Calu3 (cell line): ENCODE results near the gene DNAAF8. TPM values are rescaled to one million over a fixed set of nuclear protein-coding genes. Genes with fewer than 3 reads are reported as not detected.
A peak's percentile ranks its signal among the peaks of the same experiment; 100 is the strongest.

ENCODE experiments used
- BruUV-seq: library from RNA; stranded (reverse); fragments of 400-500 nt; replicated peaks from 2 replicates; lab custom pipeline; 2021; lab: Mats Ljungman, UMichigan
- CTCF ChIA-PET: fragments of 300-600 bp; sonication (Branson Sonifier 250); formaldehyde crosslinking; loops from one replicate; lab custom pipeline; 2022; ENCODE audit warnings: antibody characterized with exemption; lab: Charles Lee
- DNase-seq: peaks from one replicate; pipeline ENCODE4 v3.0.0; 2022
- H3K27ac Mint-ChIP-seq: one replicate; pipeline ENCODE4 v1.8.0; 2022; ENCODE audit warnings: mixed read lengths; ENCODE audit not compliant: unreplicated experiment
- H3K27me3 Mint-ChIP-seq: one replicate; pipeline ENCODE4 v1.8.0; 2022; ENCODE audit warnings: mixed read lengths; ENCODE audit not compliant: unreplicated experiment
- H3K36me3 Mint-ChIP-seq: one replicate; pipeline ENCODE4 v1.8.0; 2022; ENCODE audit warnings: mild to moderate bottlenecking, moderate library complexity, mixed read lengths; ENCODE audit not compliant: insufficient read depth, unreplicated experiment
- H3K4me1 Mint-ChIP-seq: one replicate; pipeline ENCODE4 v1.8.0; 2022; ENCODE audit warnings: mild to moderate bottlenecking, low read depth, mixed read lengths; ENCODE audit not compliant: unreplicated experiment
- H3K4me3 Mint-ChIP-seq: one replicate; pipeline ENCODE4 v1.8.0; 2022; ENCODE audit warnings: mild to moderate bottlenecking, low read depth, moderate library complexity, mixed read lengths; ENCODE audit not compliant: unreplicated experiment
- H3K9me3 Mint-ChIP-seq: one replicate; pipeline ENCODE4 v1.8.0; 2022; ENCODE audit warnings: low read depth, mixed read lengths; ENCODE audit not compliant: unreplicated experiment
- CTCF ChIP-seq: fragments of 200-600 bp; IDR thresholded peaks from one replicate; pipeline ENCODE4 v1.8.0; 2022; ENCODE audit warnings: antibody characterized with exemption; ENCODE audit not compliant: unreplicated experiment
- intact Hi-C: fragments of 100-400 bp; cut with micrococcal nuclease; formaldehyde crosslinking; loops from one replicate; pipeline ENCODE4 v1.10.0; 2022; ENCODE audit not compliant: unreplicated experiment
- total RNA-seq: library from RNA; stranded (reverse); gene quantifications from 2 replicates; pipeline ENCODE4 v1.2.3, GENCODE V29; 2022

The DNAAF8 gene
- total RNA-seq, 1 experiment from 2014 or later = 1.8 TPM

- DNase-seq = no peak
- no peak overlapping the region for H3K4me3 Mint-ChIP-seq
- no TSS peak for BruUV-seq
- H3K4me1 Mint-ChIP-seq = peaks cover 10% of the 10 kb centered on the region
- intact Hi-C loops = no loop called here
- TF ChIP-seq CTCF = no peak
- H3K27me3 Mint-ChIP-seq = peaks cover 21% of the 10 kb centered on the region
- no peak overlapping the region for H3K27ac Mint-ChIP-seq
- H3K36me3 Mint-ChIP-seq = peaks cover 24% of the 10 kb centered on the region
- CTCF ChIA-PET = no interaction called here
- no peaks in the 10 kb centered on the region for H3K9me3 Mint-ChIP-seq
Observed at GRCh38 chr16:4744555-4745273, 10.4 kb downstream of the DNAAF8 start.

GRCh38 chr16:4745274-4745569 is 10.9 kb downstream of the DNAAF8 start:
- H3K36me3 Mint-ChIP-seq = peaks cover 25% of the 10 kb centered on the region
- no peak overlapping the region for H3K4me3 Mint-ChIP-seq
- BruUV-seq = TSS peak; percentile 12
- H3K27ac Mint-ChIP-seq = no peak overlapping the region
- intact Hi-C loops = no loop called here
- no peaks in the 10 kb centered on the region for H3K9me3 Mint-ChIP-seq
- H3K27me3 Mint-ChIP-seq = peaks cover 21% of the 10 kb centered on the region
- peaks cover 10% of the 10 kb centered on the region for H3K4me1 Mint-ChIP-seq
- no peak for TF ChIP-seq CTCF
- CTCF ChIA-PET = no interaction called here
- DNase-seq = no peak

GRCh38 chr16:4746215-4746614 is 11.9 kb downstream of the DNAAF8 start:
- Mint-ChIP-seq H3K9me3 (no peaks in the 10 kb centered on the region), H3K4me3 (no peak overlapping the region), H3K4me1 (peaks cover 10% of the 10 kb centered on the region), H3K27ac (no peak overlapping the region), H3K27me3 (peaks cover 21% of the 10 kb centered on the region), H3K36me3 (peaks cover 35% of the 10 kb centered on the region)
- intact Hi-C loops = no loop called here
- no TSS peak for BruUV-seq
- DNase-seq = no peak
- TF ChIP-seq CTCF = no peak
- CTCF ChIA-PET = no interaction called here

- no peak for TF ChIP-seq CTCF
- no TSS peak for BruUV-seq
- Mint-ChIP-seq H3K4me3 (no peak overlapping the region), H3K27ac (no peak overlapping the region), H3K36me3 (peaks cover 41% of the 10 kb centered on the region), H3K4me1 (peaks cover 10% of the 10 kb centered on the region), H3K27me3 (peaks cover 19% of the 10 kb centered on the region), H3K9me3 (no peaks in the 10 kb centered on the region)
- DNase-seq = no peak
- intact Hi-C loops = no loop called here
- CTCF ChIA-PET = interaction anchor here (0.6 kb wide), 1 partner anchor 59 kb away, joined by 3 read pairs; no protein-coding TSS in a partner anchor
Observed at GRCh38 chr16:4746991-4747574, 12.7 kb downstream of the DNAAF8 start.
